ENCODE data around the gene MAVS. TPM values are rescaled to one million over a fixed set of nuclear protein-coding genes. Genes with fewer than 3 reads are reported as not detected.

MAVS gene
- total and polyA plus RNA-seq, 12 donors, result 17.5 to 48.7 (median 44.2) TPM

- Histone ChIP-seq H3K36me3 (peaks cover 0 to 77% (median 20%) of the 10 kb centered on the region in 9 donors), H3K27me3 (no peaks in the 10 kb centered on the region), H3K4me3 (no peak overlapping the region), H3K9me3 (no peaks in the 10 kb centered on the region), H3K27ac (no peak overlapping the region), H3K4me1 (peaks cover 0 to 58% (median 24%) of the 10 kb centered on the region in 9 donors)
- DNase-seq (no peak), ATAC-seq (no peak)
- 95% methylated on average over 13 of the region's 13 CpGs for WGBS, 2 donors
- TF ChIP-seq CTCF (IDR thresholded peaks at IDR 0.05), result no peak
- intact Hi-C loops (cut with DNase I), result no loop called here
These were observed 44.8 kb upstream of the MAVS start for GRCh38 chr20:3801846-3802245.

GRCh38 chr20:3802524-3803239 lies 44.0 kb upstream of the MAVS start:
- Histone ChIP-seq H3K9me3 (no peaks in the 10 kb centered on the region), H3K4me1 (peaks cover 0 to 58% (median 26%) of the 10 kb centered on the region in 9 donors), H3K36me3 (peaks cover 0 to 77% (median 20%) of the 10 kb centered on the region in 9 donors), H3K27ac (no peak overlapping the region), H3K27me3 (no peaks in the 10 kb centered on the region), H3K4me3 (no peak overlapping the region)
- ATAC-seq (no peak), DNase-seq (no peak)
- intact Hi-C loops (cut with DNase I), result no loop called here
- no peak for TF ChIP-seq CTCF (IDR thresholded peaks at IDR 0.05)
- whole genome bisulfite sequencing, 2 donors, result 90 to 96% methylated on average over 11 of the region's 11 CpGs

- no peak overlapping the region for H3K4me3 ChIP-seq
- H3K36me3 ChIP-seq, result peaks cover 0 to 76% (median 20%) of the 10 kb centered on the region in 9 donors
- no peak for DNase-seq
- intact Hi-C loops (cut with DNase I), result no loop called here
- no peaks in the 10 kb centered on the region for H3K9me3 ChIP-seq
- no peak for TF ChIP-seq CTCF (IDR thresholded peaks at IDR 0.05)
- no peaks in the 10 kb centered on the region for H3K27me3 ChIP-seq
- WGBS, 2 donors, result 95 to 99% methylated on average over 14 of the region's 14 CpGs
- no peak for ATAC-seq
- peaks cover 5 to 58% (median 28%) of the 10 kb centered on the region in 9 donors for H3K4me1 ChIP-seq
- H3K27ac ChIP-seq, result no peak overlapping the region
These were observed 43.3 kb upstream of the MAVS start for GRCh38 chr20:3803289-3803688.

GRCh38 chr20:3803854-3804253 lies 42.8 kb upstream of the MAVS start:
- no peak for DNase-seq
- Histone ChIP-seq H3K36me3 (peaks cover 0 to 70% (median 20%) of the 10 kb centered on the region in 9 donors), H3K27me3 (no peaks in the 10 kb centered on the region), H3K4me3 (no peak overlapping the region), H3K9me3 (no peaks in the 10 kb centered on the region), H3K27ac (no peak overlapping the region), H3K4me1 (peaks cover 7 to 58% (median 31%) of the 10 kb centered on the region in 9 donors)
- WGBS, 2 donors, result 88 to 96% methylated on average over 6 of the region's 6 CpGs
- TF ChIP-seq CTCF (IDR thresholded peaks at IDR 0.05), result no peak
- ATAC-seq, result no peak
- intact Hi-C loops (cut with DNase I), result no loop called here
